HL-60 (cell line): ENCODE measurements around the gene BRAT1.

Experiments used
- DNase-seq, 2 experiments: peaks; one replicate each; pipeline ENCODE4 v3.0.0-alpha.2; 2010 to 2020; ENCODE audit warnings: low read depth in 1 of 2, low spot score in 1 of 2
- H3K27ac ChIP-seq: fragments of 250-450 bp; sonication (Bioruptor Pico); replicated peaks from 2 replicates; pipeline ENCODE4 v1.5.1; 2020; ENCODE audit warnings: mild to moderate bottlenecking, moderate library complexity
- H3K27me3 ChIP-seq: fragments of 250-450 bp; sonication (Bioruptor Pico); 2 replicates; pipeline ENCODE4 v1.5.1; 2021; ENCODE audit warnings: mild to moderate bottlenecking, moderate library complexity; ENCODE audit not compliant: insufficient read depth, poor library complexity, severe bottlenecking
- H3K4me3 ChIP-seq: replicated peaks from 2 replicates; pipeline ENCODE4 v1.5.1; 2011; ENCODE audit warnings: mild to moderate bottlenecking, control low read depth, low read length; ENCODE audit not compliant: insufficient read depth
- GABPA ChIP-seq: IDR thresholded peaks from 2 replicates; pipeline ENCODE4 v1.6.1; 2012; ENCODE audit warnings: low read depth
- POLR2AphosphoS5 ChIP-seq: IDR thresholded peaks from 2 replicates; pipeline ENCODE4 v1.6.1; 2012; ENCODE audit warnings: low read depth
- REST ChIP-seq: IDR thresholded peaks from 2 replicates; pipeline ENCODE4 v1.6.1; 2012; ENCODE audit warnings: low read depth; ENCODE audit not compliant: insufficient replicate concordance
- SPI1 ChIP-seq: IDR thresholded peaks from 2 replicates; pipeline ENCODE4 v1.6.1; 2012; ENCODE audit warnings: low read depth, mild to moderate bottlenecking, borderline replicate concordance
- TF ChIP-seq, protein P1 (sequence below): IDR thresholded peaks from one replicate; pipeline ENCODE4 v1.5.1; 2011; ENCODE audit warnings: low read length, control low read depth, inconsistent platforms; ENCODE audit not compliant: insufficient read depth

Gene BRAT1

DNA sequence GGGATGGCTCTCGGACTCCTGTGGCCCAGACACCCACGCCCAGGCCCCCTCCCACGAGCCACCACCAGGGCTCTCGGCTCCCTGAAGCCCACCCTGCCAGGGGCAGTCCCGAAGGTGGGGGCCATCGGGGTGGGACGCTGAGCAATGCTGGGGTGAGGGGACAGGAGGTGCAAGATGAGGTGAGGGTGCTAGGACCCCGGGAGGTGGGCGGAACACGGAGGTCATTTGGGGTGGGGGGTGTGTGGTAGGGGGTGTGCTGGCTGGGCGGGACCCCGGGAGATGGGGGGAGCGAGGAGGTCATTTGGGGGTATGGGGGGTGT lies 52.7 kb downstream of the BRAT1 start:
- TF ChIP-seq, protein P1, sequence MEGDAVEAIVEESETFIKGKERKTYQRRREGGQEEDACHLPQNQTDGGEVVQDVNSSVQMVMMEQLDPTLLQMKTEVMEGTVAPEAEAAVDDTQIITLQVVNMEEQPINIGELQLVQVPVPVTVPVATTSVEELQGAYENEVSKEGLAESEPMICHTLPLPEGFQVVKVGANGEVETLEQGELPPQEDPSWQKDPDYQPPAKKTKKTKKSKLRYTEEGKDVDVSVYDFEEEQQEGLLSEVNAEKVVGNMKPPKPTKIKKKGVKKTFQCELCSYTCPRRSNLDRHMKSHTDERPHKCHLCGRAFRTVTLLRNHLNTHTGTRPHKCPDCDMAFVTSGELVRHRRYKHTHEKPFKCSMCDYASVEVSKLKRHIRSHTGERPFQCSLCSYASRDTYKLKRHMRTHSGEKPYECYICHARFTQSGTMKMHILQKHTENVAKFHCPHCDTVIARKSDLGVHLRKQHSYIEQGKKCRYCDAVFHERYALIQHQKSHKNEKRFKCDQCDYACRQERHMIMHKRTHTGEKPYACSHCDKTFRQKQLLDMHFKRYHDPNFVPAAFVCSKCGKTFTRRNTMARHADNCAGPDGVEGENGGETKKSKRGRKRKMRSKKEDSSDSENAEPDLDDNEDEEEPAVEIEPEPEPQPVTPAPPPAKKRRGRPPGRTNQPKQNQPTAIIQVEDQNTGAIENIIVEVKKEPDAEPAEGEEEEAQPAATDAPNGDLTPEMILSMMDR: no peak
- TF ChIP-seq GABPA (no peak), REST (no peak), POLR2AphosphoS5 (no peak)
- Histone ChIP-seq H3K27ac (no peak overlapping the region), H3K27me3 (peaks cover 6% of the 10 kb centered on the region), H3K4me3 (no peak overlapping the region)
- no peak for DNase-seq

DNA sequence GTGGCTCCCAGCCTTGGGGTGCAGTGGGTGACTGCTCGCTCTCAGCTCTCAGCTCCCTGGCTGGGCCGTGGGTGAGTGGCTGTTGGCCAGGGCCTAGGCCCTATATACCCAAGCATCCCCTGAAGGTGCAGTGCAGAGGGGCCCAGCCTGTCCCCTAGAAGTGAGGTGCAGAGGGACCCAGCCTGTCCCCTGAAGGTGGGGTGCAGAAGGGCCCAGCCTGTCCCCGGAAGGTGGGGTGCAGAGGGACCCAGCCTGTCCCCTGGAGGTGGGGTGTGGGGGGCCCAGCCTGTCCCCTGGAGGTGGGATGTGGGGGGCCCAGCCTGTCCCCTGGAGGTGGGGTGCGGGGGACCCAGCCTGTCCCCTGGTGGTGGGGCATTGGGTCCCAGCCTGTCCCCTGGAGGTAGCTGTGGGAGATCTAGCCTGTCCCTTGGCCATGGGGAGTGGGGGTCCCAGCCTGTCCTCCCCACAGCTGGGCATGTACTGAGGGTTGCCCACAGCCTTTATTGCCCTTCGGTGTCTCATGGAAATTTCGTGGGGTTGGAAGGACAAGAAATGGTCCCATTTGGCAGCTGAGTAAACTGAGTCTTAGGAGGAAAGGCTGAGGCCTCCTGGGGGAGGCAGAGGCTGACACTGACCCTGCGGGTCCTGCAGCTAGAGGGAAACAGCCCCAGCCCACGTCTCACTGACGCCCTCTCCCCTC lies 53.2 kb downstream of the BRAT1 start:
- H3K27me3 ChIP-seq: peaks cover 9% of the 10 kb centered on the region
- no peak for TF ChIP-seq SPI1
- no peak for TF ChIP-seq POLR2AphosphoS5
- no peak for TF ChIP-seq REST
- no peak for TF ChIP-seq GABPA
- TF ChIP-seq, protein P1: no peak
- no peak overlapping the region for H3K4me3 ChIP-seq
- DNase-seq: no peak
- no peak overlapping the region for H3K27ac ChIP-seq

- H3K4me3 ChIP-seq: no peak overlapping the region
- H3K27me3 ChIP-seq: peaks cover 9% of the 10 kb centered on the region
- H3K27ac ChIP-seq: no peak overlapping the region
- DNase-seq: no peak
- TF ChIP-seq, protein P1: no peak
- no peak for TF ChIP-seq SPI1
- no peak for TF ChIP-seq GABPA
- no peak for TF ChIP-seq POLR2AphosphoS5
Observed at GRCh38 chr7:2500701-2501100, 54.6 kb downstream of the BRAT1 start.

GRCh38 chr7:2499719-2500430 lies 55.4 kb downstream of the BRAT1 start:
- DNase-seq: no peak
- Histone ChIP-seq H3K27ac (no peak overlapping the region), H3K4me3 (no peak overlapping the region), H3K27me3 (peaks cover 9% of the 10 kb centered on the region)
- TF ChIP-seq REST: no peak
- no peak for TF ChIP-seq POLR2AphosphoS5
- TF ChIP-seq, protein P1: no peak
- TF ChIP-seq SPI1: no peak
- TF ChIP-seq GABPA: no peak
